ENCODE results near the gene CBARP. TPM values are rescaled to one million over a fixed set of nuclear protein-coding genes. Genes with fewer than 3 reads are reported as not detected.

Gene CBARP
- total and polyA plus RNA-seq, 2 of the 13 experiments (the other 11 are each of a cell fraction or from before 2014, with no cell fraction given): 1.2 to 1.4 TPM

DNA sequence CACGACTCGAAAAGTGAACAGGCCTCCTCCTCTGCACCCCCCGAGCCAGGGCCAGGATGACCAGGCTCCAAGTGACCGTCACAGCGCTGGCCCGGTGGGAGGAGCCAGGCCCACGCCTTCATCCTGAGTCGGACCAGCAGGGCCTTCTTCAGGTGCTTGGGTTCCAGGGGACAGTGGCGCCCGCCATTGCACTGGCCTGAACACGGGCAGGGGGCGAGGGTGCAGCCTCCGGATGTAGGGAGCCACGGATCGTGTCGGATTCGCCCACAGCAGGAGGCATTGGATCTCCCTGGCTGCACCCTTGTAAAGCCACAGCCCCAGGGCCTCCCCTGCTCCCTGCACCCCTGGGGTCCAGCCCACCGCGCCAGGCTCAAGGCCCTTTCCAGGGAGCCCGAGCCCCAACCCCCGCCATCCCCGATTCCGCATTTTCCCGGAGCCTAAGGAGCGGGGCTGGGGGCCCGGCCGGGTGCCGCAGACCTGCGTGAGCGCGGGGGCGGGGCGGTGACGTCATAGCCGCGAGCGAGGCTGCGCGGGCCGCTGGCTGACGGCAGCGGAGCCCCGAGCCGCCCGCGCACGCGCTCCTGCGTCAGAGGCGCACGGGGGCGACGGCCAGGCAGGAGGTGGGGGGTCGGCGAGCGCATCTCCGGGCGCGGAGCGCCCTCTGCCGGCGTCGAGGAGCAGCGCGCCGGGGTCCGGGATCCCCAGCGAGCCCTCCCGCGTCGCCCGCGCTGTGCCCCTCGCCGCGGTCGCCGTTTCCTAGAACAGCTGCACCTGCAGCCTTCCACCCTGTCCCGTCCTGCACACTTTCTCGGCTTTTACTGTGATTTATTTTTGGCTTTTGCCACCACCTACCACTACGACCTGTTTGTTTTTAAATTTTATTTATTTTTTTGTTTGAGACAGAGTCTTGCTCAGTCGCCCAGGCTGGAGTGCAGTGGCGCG, 2.3 kb upstream of the CBARP start (continued):
- TF ChIP-seq, protein P1, sequence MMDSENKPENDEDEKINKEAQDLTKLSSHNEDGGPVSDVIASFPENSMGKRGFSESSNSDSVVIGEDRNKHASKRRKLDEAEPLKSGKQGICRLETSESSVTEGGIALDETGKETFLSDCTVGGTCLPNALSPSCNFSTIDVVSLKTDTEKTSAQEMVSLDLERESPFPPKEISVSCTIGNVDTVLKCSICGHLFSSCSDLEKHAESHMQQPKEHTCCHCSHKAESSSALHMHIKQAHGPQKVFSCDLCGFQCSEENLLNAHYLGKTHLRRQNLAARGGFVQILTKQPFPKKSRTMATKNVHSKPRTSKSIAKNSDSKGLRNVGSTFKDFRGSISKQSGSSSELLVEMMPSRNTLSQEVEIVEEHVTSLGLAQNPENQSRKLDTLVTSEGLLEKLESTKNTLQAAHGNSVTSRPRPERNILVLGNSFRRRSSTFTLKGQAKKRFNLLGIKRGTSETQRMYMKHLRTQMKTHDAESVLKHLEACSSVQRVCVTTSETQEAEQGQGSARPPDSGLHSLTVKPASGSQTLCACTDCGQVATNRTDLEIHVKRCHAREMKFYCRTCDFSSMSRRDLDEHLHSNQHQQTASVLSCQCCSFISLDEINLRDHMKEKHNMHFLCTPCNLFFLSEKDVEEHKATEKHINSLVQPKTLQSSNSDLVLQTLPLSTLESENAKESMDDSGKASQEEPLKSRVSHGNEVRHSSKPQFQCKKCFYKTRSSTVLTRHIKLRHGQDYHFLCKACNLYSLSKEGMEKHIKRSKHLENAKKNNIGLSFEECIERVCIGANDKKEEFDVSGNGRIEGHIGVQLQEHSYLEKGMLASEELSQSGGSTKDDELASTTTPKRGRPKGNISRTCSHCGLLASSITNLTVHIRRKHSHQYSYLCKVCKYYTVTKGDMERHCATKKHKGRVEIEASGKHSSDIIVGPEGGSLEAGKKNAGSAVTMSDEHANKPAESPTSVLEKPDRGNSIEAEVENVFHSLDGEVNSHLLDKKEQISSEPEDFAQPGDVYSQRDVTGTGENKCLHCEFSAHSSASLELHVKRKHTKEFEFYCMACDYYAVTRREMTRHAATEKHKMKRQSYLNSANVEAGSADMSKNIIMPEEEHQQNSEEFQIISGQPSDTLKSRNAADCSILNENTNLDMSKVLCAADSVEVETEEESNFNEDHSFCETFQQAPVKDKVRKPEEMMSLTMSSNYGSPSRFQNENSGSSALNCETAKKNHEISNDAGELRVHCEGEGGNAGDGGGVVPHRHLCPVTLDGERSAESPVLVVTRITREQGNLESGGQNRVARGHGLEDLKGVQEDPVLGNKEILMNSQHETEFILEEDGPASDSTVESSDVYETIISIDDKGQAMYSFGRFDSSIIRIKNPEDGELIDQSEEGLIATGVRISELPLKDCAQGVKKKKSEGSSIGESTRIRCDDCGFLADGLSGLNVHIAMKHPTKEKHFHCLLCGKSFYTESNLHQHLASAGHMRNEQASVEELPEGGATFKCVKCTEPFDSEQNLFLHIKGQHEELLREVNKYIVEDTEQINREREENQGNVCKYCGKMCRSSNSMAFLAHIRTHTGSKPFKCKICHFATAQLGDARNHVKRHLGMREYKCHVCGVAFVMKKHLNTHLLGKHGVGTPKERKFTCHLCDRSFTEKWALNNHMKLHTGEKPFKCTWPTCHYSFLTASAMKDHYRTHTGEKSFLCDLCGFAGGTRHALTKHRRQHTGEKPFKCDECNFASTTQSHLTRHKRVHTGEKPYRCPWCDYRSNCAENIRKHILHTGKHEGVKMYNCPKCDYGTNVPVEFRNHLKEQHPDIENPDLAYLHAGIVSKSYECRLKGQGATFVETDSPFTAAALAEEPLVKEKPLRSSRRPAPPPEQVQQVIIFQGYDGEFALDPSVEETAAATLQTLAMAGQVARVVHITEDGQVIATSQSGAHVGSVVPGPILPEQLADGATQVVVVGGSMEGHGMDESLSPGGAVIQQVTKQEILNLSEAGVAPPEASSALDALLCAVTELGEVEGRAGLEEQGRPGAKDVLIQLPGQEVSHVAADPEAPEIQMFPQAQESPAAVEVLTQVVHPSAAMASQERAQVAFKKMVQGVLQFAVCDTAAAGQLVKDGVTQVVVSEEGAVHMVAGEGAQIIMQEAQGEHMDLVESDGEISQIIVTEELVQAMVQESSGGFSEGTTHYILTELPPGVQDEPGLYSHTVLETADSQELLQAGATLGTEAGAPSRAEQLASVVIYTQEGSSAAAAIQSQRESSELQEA (CRISPR knock-in tag; IDR thresholded peaks at IDR 0.05; ENCODE audit: not compliant biosample characterization): no peak
- no peak for TF ChIP-seq BORCS8-MEF2B (CRISPR knock-in tag; IDR thresholded peaks at IDR 0.05)
- TF ChIP-seq HMGA1 (CRISPR knock-in tag; conservative IDR thresholded peaks at IDR 0.05): no peak
- TF ChIP-seq SATB2 (CRISPR knock-in tag; IDR thresholded peaks at IDR 0.05): no peak
- TF ChIP-seq ZNF441 (CRISPR knock-in tag; IDR thresholded peaks at IDR 0.05; ENCODE audit: borderline replicate concordance): no peak
- TF ChIP-seq ARID3A (IDR thresholded peaks at IDR 0.05; ENCODE audit: low read depth, low read length): no peak
- no peak for TF ChIP-seq GTF3A (CRISPR knock-in tag; conservative IDR thresholded peaks at IDR 0.05)
- TF ChIP-seq TCF7L2 (IDR thresholded peaks at IDR 0.05; ENCODE audit: low read depth, low read length): no peak
- 0 out of 2 replicates have a peak, but pooled peaks have one; percentile 38 for TF ChIP-seq SMAD1 (CRISPR knock-in tag; IDR thresholded peaks at IDR 0.05; ENCODE audit: borderline replicate concordance, low read depth)
- TF ChIP-seq ZNF737 (CRISPR knock-in tag; IDR thresholded peaks at IDR 0.05; ENCODE audit: borderline replicate concordance): no peak
- no peak for TF ChIP-seq ZFP90 (CRISPR knock-in tag; IDR thresholded peaks at IDR 0.05; ENCODE audit: borderline replicate concordance)
- TF ChIP-seq GATA4 (IDR thresholded peaks at IDR 0.05; ENCODE audit: borderline replicate concordance, low read depth): no peak
- TF ChIP-seq CBX1 (IDR thresholded peaks at IDR 0.05; ENCODE audit: low read depth): no peak
- no peak for TF ChIP-seq ATF3 (CRISPR knock-in tag; IDR thresholded peaks at IDR 0.05)
- TF ChIP-seq ZNF296 (CRISPR knock-in tag; conservative IDR thresholded peaks at IDR 0.05): no peak
- no peak for TF ChIP-seq KDM5A (IDR thresholded peaks at IDR 0.05; ENCODE audit: borderline replicate concordance, low read length)
- no peak for TF ChIP-seq HDAC6 (IDR thresholded peaks at IDR 0.05; ENCODE audit: low read depth, low read length)
- TF ChIP-seq NAIF1 (CRISPR knock-in tag; IDR thresholded peaks at IDR 0.05; ENCODE audit: borderline replicate concordance): no peak
